ENCODE measurements around the gene SMIM13. TPM values are rescaled to one million over a fixed set of nuclear protein-coding genes. Genes with fewer than 3 reads are reported as not detected.

SMIM13 gene
- total RNA-seq, 2 experiments from 2014 or later: 7.5 to 7.7 TPM

GRCh38 chr6:11179419-11180202, 86.0 kb downstream of the SMIM13 start:
- intact Hi-C loops (cut with micrococcal nuclease): loop anchor here (10.0 kb wide), 1 partner anchor 235 kb away; no protein-coding TSS in a partner anchor
- POLR2A ChIA-PET: interaction anchor here (1.4 kb wide), 1 partner anchor 41 kb away, joined by 3 read pairs; no protein-coding TSS in a partner anchor
- DNase-seq: no peak
- no peak for ATAC-seq
- H3K9me3 Mint-ChIP-seq: peaks cover 7% of the 10 kb centered on the region
- CTCF ChIA-PET: interaction anchor here (1.2 to 1.7 kb wide), 2 partner anchors 8 to 317 kb away, joined by 5 to 13 read pairs; no protein-coding TSS in a partner anchor
- no peaks in the 10 kb centered on the region for H3K27me3 Mint-ChIP-seq
- H3K4me3 Mint-ChIP-seq: no peak overlapping the region
- H3K36me3 Mint-ChIP-seq (ENCODE audit: low read depth): peaks cover 22% of the 10 kb centered on the region
- no peak for TF ChIP-seq CTCF (IDR thresholded peaks at IDR 0.05)
- no peak overlapping the region for H3K27ac Mint-ChIP-seq
- no peaks in the 10 kb centered on the region for H3K4me1 Mint-ChIP-seq (ENCODE audit: low read depth)

GRCh38 chr6:11181478-11182136, 88.0 kb downstream of the SMIM13 start:
- Mint-ChIP-seq H3K4me3 (no peak overlapping the region), H3K27ac (no peak overlapping the region), H3K27me3 (no peaks in the 10 kb centered on the region), H3K9me3 (peaks cover 7% of the 10 kb centered on the region), H3K4me1 (ENCODE audit: low read depth) (no peaks in the 10 kb centered on the region), H3K36me3 (ENCODE audit: low read depth) (peaks cover 38% of the 10 kb centered on the region)
- no peak for TF ChIP-seq CTCF (IDR thresholded peaks at IDR 0.05)
- POLR2A ChIA-PET: no interaction called here
- CTCF ChIA-PET: no interaction called here
- intact Hi-C loops (cut with micrococcal nuclease): no loop called here
- no peak for ATAC-seq
- DNase-seq: no peak

GRCh38 chr6:11183761-11184362, 90.2 kb downstream of the SMIM13 start:
- Mint-ChIP-seq H3K4me3 (no peak overlapping the region), H3K27ac (peak overlapping the region; percentile 19), H3K27me3 (no peaks in the 10 kb centered on the region), H3K4me1 (ENCODE audit: low read depth) (no peaks in the 10 kb centered on the region), H3K36me3 (ENCODE audit: low read depth) (peaks cover 59% of the 10 kb centered on the region), H3K9me3 (peaks cover 7% of the 10 kb centered on the region)
- DNase-seq (no peak), ATAC-seq (no peak)
- ChIA-PET POLR2A (no interaction called here), CTCF (interaction anchor here (2.0 to 2.7 kb wide), 2 partner anchors 12 to 314 kb away, joined by 6 to 9 read pairs; no protein-coding TSS in a partner anchor)
- intact Hi-C loops (cut with micrococcal nuclease): no loop called here
- no peak for TF ChIP-seq CTCF (IDR thresholded peaks at IDR 0.05)

- no peaks in the 10 kb centered on the region for H3K4me1 Mint-ChIP-seq (ENCODE audit: low read depth)
Measured at GRCh38 chr6:11185204-11185842, 91.7 kb downstream of the SMIM13 start.

More at GRCh38 chr6:11185204-11185842, 91.7 kb downstream of the SMIM13 start:
- no peak for DNase-seq
- H3K36me3 Mint-ChIP-seq (ENCODE audit: low read depth): peaks cover 65% of the 10 kb centered on the region
- no peak for TF ChIP-seq CTCF (IDR thresholded peaks at IDR 0.05)
- no peaks in the 10 kb centered on the region for H3K27me3 Mint-ChIP-seq
- peaks cover 7% of the 10 kb centered on the region for H3K9me3 Mint-ChIP-seq
- H3K27ac Mint-ChIP-seq: no peak overlapping the region
- ATAC-seq: no peak
- ChIA-PET POLR2A (interaction anchor here (0.6 to 1.8 kb wide), 2 partner anchors 15 to 236 kb away, joined by 3 to 6 read pairs; no protein-coding TSS in a partner anchor), CTCF (interaction anchor here (1.6 to 2.7 kb wide), 3 partner anchors 13 to 312 kb away, joined by 4 to 9 read pairs (median 6); no protein-coding TSS in a partner anchor)
- intact Hi-C loops (cut with micrococcal nuclease): no loop called here
- no peak overlapping the region for H3K4me3 Mint-ChIP-seq

Measured in activated CD8-positive, alpha-beta T cell treated with anti-CD3 and anti-CD28 coated beads for 36 hours (primary cell).